ENCODE results near the gene NPEPL1. TPM values are rescaled to one million over a fixed set of nuclear protein-coding genes. Genes with fewer than 3 reads are reported as not detected.

Gene NPEPL1
- total RNA-seq, 4 donors from 2014 or later: 24.3 to 57.3 (median 36.9) TPM

DNA sequence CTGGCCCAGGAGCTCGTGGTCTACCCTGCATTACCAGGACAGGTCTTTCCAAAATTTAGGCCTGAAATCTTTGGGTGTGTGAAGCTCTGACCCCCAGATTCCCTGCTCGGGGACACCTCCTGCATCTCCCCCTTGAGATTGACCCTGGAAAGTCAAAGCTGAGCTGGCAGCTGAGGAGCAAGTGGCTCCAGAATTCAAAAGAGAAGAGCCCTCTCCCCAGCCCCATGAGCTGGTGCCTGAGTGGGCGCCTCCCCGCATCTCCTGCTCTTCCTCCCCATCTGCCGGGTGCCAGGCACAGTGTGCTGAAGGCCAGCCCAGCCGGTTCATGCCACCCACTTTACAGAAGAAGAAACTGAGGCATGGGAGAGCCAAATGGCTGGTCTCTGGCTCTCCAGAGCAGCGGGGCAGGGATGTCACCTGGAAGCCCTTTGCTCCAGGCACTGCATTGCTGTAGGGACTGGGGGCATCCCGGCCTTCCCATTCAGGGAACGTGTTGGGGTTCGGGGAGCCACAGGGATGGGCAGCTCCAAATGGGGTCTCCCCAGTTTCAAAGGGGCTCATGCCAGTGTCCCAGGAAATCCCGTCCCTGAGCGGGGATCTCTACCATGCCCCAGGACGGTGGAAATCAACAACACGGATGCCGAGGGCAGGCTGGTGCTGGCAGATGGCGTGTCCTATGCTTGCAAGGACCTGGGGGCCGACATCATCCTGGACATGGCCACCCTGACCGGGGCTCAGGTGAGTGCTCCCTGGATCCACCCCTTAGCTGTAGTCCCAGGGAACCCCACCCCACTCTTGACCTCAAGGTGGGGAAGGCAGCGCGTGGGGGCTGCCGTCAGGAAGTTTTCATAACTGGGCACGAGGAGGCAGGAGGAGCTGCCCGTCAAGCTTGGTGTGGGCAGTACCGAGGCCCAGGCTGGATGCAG is 20.5 kb downstream of the NPEPL1 start:
- TF ChIP-seq, protein P1, sequence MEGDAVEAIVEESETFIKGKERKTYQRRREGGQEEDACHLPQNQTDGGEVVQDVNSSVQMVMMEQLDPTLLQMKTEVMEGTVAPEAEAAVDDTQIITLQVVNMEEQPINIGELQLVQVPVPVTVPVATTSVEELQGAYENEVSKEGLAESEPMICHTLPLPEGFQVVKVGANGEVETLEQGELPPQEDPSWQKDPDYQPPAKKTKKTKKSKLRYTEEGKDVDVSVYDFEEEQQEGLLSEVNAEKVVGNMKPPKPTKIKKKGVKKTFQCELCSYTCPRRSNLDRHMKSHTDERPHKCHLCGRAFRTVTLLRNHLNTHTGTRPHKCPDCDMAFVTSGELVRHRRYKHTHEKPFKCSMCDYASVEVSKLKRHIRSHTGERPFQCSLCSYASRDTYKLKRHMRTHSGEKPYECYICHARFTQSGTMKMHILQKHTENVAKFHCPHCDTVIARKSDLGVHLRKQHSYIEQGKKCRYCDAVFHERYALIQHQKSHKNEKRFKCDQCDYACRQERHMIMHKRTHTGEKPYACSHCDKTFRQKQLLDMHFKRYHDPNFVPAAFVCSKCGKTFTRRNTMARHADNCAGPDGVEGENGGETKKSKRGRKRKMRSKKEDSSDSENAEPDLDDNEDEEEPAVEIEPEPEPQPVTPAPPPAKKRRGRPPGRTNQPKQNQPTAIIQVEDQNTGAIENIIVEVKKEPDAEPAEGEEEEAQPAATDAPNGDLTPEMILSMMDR (IDR thresholded peaks at IDR 0.05): no peak
- no peak for TF ChIP-seq POLR2A (IDR thresholded peaks at IDR 0.05)
- TF ChIP-seq POLR2AphosphoS5 (IDR thresholded peaks at IDR 0.05): no peak
- TF ChIP-seq EP300 (IDR thresholded peaks at IDR 0.05): no peak
- Histone ChIP-seq H3K4me3 (no peak overlapping the region), H3K36me3 (peaks cover 0 to 58% of the 10 kb centered on the region in 2 donors), H3K27ac (no peak overlapping the region), H3K27me3 (no peaks in the 10 kb centered on the region), H3K4me1 (no peaks in the 10 kb centered on the region), H3K9me3 (no peaks in the 10 kb centered on the region)
- WGBS, 2 donors (ENCODE audit: low coverage in 1 of 2): 83 to 96% methylated on average over 3 to 5 of the region's 24 CpGs
- ATAC-seq: no peak

- ATAC-seq: no peak
- H3K27me3 ChIP-seq: no peaks in the 10 kb centered on the region
- 83 to 93% methylated on average over 1 to 3 of the region's 24 CpGs for WGBS, 2 donors (ENCODE audit: low coverage in 1 of 2)
- H3K36me3 ChIP-seq: peaks cover 0 to 50% of the 10 kb centered on the region in 2 donors
- no peaks in the 10 kb centered on the region for H3K9me3 ChIP-seq
- H3K4me1 ChIP-seq: no peaks in the 10 kb centered on the region
- H3K27ac ChIP-seq: no peak overlapping the region
- no peak overlapping the region for H3K4me3 ChIP-seq
- no peak for TF ChIP-seq POLR2AphosphoS5 (IDR thresholded peaks at IDR 0.05)
- no peak for TF ChIP-seq EP300 (IDR thresholded peaks at IDR 0.05)
- TF ChIP-seq, protein P1 (IDR thresholded peaks at IDR 0.05): no peak
- no peak for TF ChIP-seq POLR2A (IDR thresholded peaks at IDR 0.05)
Observed at GRCh38 chr20:58713801-58714339, 21.3 kb downstream of the NPEPL1 start.

DNA sequence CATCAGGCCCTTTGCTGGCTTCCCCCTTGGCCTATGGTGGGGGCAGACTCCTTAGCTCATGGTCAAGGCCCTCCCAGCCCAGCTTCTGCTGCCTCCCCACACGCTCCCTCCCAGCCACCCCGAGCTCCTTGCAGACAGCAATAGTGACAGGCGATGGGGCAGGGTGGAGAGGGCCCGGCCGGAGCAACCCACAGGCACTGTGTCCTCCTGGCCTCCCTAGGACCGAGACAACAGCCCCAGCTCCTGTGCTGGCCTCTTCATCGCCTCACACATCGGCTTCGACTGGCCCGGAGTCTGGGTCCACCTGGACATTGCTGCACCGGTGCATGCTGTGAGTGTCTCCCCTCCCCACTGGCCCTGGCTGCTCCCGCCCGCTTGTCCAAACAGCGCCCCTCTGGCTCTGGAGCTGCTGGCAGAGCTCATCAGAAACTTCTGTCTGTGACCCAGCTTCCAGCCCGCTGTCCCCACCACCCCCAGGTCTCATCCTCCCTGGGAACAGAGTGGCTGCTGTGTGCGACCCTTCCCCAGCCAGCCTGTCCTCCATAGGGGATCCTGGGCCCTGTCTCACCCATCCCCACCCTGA is 21.8 kb downstream of the NPEPL1 start:
- ATAC-seq: no peak
- peaks cover 1% of the 10 kb centered on the region for H3K27me3 ChIP-seq
- TF ChIP-seq, protein P1 (IDR thresholded peaks at IDR 0.05): no peak
- TF ChIP-seq POLR2A (IDR thresholded peaks at IDR 0.05) (no peak), EP300 (IDR thresholded peaks at IDR 0.05) (no peak), POLR2AphosphoS5 (IDR thresholded peaks at IDR 0.05) (no peak)
- peaks cover 0 to 44% of the 10 kb centered on the region in 2 donors for H3K36me3 ChIP-seq
- no peak overlapping the region for H3K4me3 ChIP-seq
- no peak overlapping the region for H3K27ac ChIP-seq
- H3K9me3 ChIP-seq: no peaks in the 10 kb centered on the region
- WGBS, 2 donors (ENCODE audit: low coverage in 1 of 2): 100% methylated on average over 1 of the region's 16 CpGs
- H3K4me1 ChIP-seq: no peaks in the 10 kb centered on the region

DNA sequence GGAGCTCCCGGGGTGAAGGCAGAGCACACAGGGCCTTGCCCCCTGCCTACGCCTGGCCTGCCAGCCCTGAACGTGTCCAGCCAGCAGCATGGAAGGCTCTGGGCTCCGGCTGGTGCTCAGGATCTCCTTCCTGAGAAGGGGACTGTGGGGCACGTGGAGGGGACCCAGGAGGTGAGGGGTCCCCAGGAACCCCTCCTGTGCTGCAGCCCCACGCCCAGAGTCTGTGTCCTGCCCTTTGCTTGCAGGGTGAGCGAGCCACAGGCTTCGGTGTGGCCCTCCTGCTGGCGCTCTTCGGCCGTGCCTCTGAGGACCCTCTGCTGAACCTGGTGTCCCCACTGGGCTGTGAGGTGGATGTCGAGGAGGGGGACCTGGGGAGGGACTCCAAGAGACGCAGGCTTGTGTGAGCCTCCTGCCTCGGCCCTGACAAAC is 22.3 kb downstream of the NPEPL1 start:
- WGBS, 2 donors (ENCODE audit: low coverage in 1 of 2): 80% methylated on average over 7 of the region's 14 CpGs; no CpG with 5 or more reads in 1 of the 2 donors
- ATAC-seq: no peak
- Histone ChIP-seq H3K36me3 (peaks cover 0 to 41% of the 10 kb centered on the region in 2 donors), H3K4me3 (no peak overlapping the region), H3K4me1 (no peaks in the 10 kb centered on the region), H3K9me3 (no peaks in the 10 kb centered on the region), H3K27me3 (peaks cover 6% of the 10 kb centered on the region), H3K27ac (no peak overlapping the region)
- TF ChIP-seq POLR2A (IDR thresholded peaks at IDR 0.05): no peak
- TF ChIP-seq POLR2AphosphoS5 (IDR thresholded peaks at IDR 0.05): no peak
- TF ChIP-seq, protein P1 (IDR thresholded peaks at IDR 0.05): no peak
- no peak for TF ChIP-seq EP300 (IDR thresholded peaks at IDR 0.05)

Measured in gastroesophageal sphincter (tissue), 4 donors.